K562 (cell line): ENCODE measurements around the gene COL11A2. TPM values are rescaled to one million over a fixed set of nuclear protein-coding genes. Genes with fewer than 3 reads are reported as not detected.

Source experiments
- GTF3C2 ChIP-seq: IDR thresholded peaks from 3 replicates; pipeline ENCODE4 v1.6.1; 2011; ENCODE audit warnings: borderline replicate concordance, mild to moderate bottlenecking, moderate library complexity; ENCODE audit not compliant: insufficient read length; ENCODE audit errors: extremely low read depth
- HMBOX1 ChIP-seq: sonication (generic); IDR thresholded peaks from 2 replicates; pipeline ENCODE4 v1.6.1; 2016
- NR2F6 ChIP-seq: fragments of 450-650 bp; formaldehyde crosslinking; IDR thresholded peaks from 2 replicates; pipeline ENCODE4 v1.4.0; 2020; ENCODE audit warnings: mild to moderate bottlenecking
- OTX1 ChIP-seq: fragments of 450-650 bp; formaldehyde crosslinking; IDR thresholded peaks from 2 replicates; pipeline ENCODE4 v1.4.0; 2022; ENCODE audit warnings: mild to moderate bottlenecking
- POLR2B ChIP-seq: fragments of 450-650 bp; IDR thresholded peaks from 2 replicates; pipeline ENCODE4 v1.6.1; 2018; ENCODE audit warnings: low read depth; ENCODE audit not compliant: partially characterized antibody
- SETDB1 ChIP-seq: IDR thresholded peaks from one replicate; pipeline ENCODE4 v1.6.1; 2012; ENCODE audit warnings: low read length, control low read depth, inconsistent platforms
- TFAM ChIP-seq: fragments of 250-450 bp; sonication (Bioruptor Pico); conservative IDR thresholded peaks from 2 replicates; pipeline ENCODE4 v1.5.0; 2021; ENCODE audit warnings: mild to moderate bottlenecking, moderate library complexity
- ZBED1 ChIP-seq: IDR thresholded peaks from 2 replicates; pipeline ENCODE4 v1.6.1; 2014
- ZBTB40 ChIP-seq, 2 experiments: fragments of 450-650 bp in 1 of 2; sonication (generic) in 1 of 2; formaldehyde crosslinking in 1 of 2; IDR thresholded peaks; 2 replicates each; pipeline versions ENCODE4 v1.7.1 to v1.9.0; 2016 to 2022; ENCODE audit warnings: inconsistent platforms in 1 of 2, mild to moderate bottlenecking in 1 of 2, missing genetic modification reagents in 1 of 2
- ZNF436 ChIP-seq: fragments of 250-450, 450-650 bp; sonication (Bioruptor Pico); formaldehyde crosslinking; IDR thresholded peaks from 2 replicates; pipeline ENCODE4 v1.7.0; 2020; ENCODE audit warnings: mild to moderate bottlenecking
- ZNF740 ChIP-seq, 3 experiments: fragments of 200-800 bp in 1 of 3; sonication (Bioruptor generic) in 1 of 3; sonication (generic) in 1 of 3; formaldehyde crosslinking in 1 of 3; IDR thresholded peaks; 2 replicates each; pipeline versions ENCODE4 v1.6.1 to v1.8.0; 2016 to 2022; ENCODE audit warnings: mild to moderate bottlenecking in 2 of 3, missing compliant biosample characterization in 2 of 3, missing genetic modification characterization in 2 of 3, missing genetic modification reagents in 1 of 3
- polyA plus RNA-seq, 8 experiments: library from polyadenylated mRNA; depleted of rRNA in 4 of 8; stranded (reverse) in 5 of 8; unstranded in 3 of 8; fragments of >200 nt; fragmentation: Nextera tagmentation in 2 of 8; fragmentation: Illumina TruSeq in 1 of 8; extraction: Ambion mirVana in 2 of 8; extraction: Trizol in 1 of 8; gene quantifications; 2 replicates each; pipeline versions ENCODE4 v1.2.1 to v1.2.3, GENCODE V29; 2011 to 2014; ENCODE audit warnings: inconsistent platforms in 1 of 8, missing spikeins in 1 of 8
- total RNA-seq, 7 experiments: library from RNA; depleted of rRNA in 6 of 7; stranded (reverse); fragments of >200 nt in 6 of 7; fragmentation: Illumina TruSeq in 2 of 7; extraction: Trizol in 2 of 7; gene quantifications; 2 replicates each; pipeline versions ENCODE4 v1.2.1 to v1.2.3, GENCODE V29; 2011 to 2021; ENCODE audit warnings: low replicate concordance in 1 of 7

The COL11A2 gene
- total and polyA plus RNA-seq, 9 of the 15 experiments (the other 6 are each of a cell fraction or from before 2014, with no cell fraction given), result 0.04 to 0.35 (median 0.09) TPM; not detected in 1

GRCh38 chr6:33194431-33194979 is 2.2 kb upstream of the COL11A2 start (continued):
- no peak for TF ChIP-seq GTF3C2
- no peak for TF ChIP-seq ZNF436
- TF ChIP-seq OTX1 (CRISPR knock-in tag), result no peak
- TF ChIP-seq ZNF740 (CRISPR knock-in tag; IDR thresholded peaks at IDR 0.05), result no peak
- no peak for TF ChIP-seq ZNF740 (tag; IDR thresholded peaks at IDR 0.05)
- TF ChIP-seq ZBTB40 (IDR thresholded peaks at IDR 0.05), result no peak
- TF ChIP-seq ZBTB40 (CRISPR knock-in tag; IDR thresholded peaks at IDR 0.05), result no peak
- TF ChIP-seq HMBOX1, result no peak
- no peak for TF ChIP-seq TFAM (CRISPR knock-in tag)
- TF ChIP-seq SETDB1, result no peak
- TF ChIP-seq POLR2B, result no peak
- no peak for TF ChIP-seq ZBED1
- TF ChIP-seq NR2F6 (CRISPR knock-in tag), result no peak
